Dedifferentiated amniotic fluid mesenchymal stem cell (primary cell): ENCODE measurements around the gene GALNT14.
"Not testable (repeated sequence)": the region's sequence is repeated elsewhere in the genome, so short reads cannot be mapped to it uniquely, and the experiment has no call there.

Source experiments
- DNase-seq: peaks from one replicate; pipeline ENCODE4 v3.0.0-alpha.2; 2016; ENCODE audit errors: extremely low spot score

GALNT14 gene

DNA sequence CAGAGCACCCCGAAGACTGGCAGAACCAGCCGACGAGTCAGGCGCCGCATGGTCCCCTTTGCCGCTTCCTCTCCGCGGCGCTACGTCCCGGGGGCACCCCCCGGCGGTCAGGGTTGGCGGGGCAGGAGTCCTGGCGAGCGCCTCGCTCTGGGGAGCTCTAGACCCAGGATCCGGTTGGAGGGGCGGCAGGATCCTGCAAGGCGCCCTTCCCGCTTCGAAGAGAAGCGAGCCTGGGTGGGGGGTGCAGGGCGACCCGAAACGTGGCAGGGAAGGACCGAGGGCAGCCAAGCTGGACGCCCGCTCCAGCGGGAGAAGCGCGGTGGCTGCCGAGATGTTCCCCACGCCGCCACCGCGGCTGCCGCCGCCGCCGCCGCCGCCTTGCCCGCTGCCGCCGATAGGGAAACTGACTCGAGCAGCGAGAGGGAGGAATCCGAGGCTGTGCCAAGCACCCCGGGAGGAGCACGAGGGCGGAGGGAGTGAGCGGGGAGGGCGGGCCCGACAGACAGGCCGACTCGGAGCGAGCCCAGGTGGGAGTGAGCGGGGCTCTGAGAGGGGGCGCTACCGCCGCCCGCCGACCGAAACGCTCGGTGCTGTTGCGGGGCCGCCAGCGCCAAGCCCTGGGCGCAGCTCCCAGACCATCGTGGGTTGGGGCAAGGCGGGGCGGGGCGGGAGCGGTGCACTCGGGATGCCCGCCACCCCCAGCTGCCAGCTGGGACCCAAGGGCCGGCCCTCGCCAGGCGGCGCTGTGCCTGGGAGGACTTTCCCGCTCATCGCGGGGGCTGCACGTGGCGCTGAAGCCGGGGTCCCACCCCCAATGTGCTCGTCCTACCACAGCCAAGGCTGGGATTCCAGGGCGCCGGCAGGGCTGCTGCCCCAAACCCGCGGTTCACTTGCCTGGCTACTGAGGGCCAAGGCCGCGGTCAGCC, at the start of gene GALNT14:
TSS of gene GALNT14 (minus strand) at position 404 of the 926 bp plus-strand sequence. CDS start at position 50, 354 bp downstream.
- peak; percentile 53 for DNase-seq

DNA sequence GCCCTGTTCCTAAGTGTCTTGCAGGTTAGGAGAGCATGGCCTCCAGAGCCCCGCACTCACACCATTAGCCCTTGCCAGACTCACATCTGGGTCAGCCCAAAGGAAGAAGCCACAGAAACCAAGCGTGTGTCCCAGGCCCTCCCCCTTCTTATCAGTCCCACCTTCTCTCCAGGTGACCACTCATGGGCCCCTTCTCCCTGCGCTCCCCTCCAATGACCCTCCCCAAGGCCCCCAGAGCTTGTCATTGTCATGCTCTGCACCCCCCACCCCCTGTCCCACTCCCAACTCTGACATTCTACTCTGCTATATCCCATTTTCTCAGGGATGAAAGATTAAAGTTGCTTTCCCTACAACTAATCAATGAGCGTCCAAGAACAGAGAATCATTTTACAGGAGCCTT, 48.9 kb upstream of the GALNT14 start:
- DNase-seq = no peak

- not testable (repeated sequence) for DNase-seq
Observed at GRCh38 chr2:31183973-31184372, 45.7 kb upstream of the GALNT14 start.

DNA sequence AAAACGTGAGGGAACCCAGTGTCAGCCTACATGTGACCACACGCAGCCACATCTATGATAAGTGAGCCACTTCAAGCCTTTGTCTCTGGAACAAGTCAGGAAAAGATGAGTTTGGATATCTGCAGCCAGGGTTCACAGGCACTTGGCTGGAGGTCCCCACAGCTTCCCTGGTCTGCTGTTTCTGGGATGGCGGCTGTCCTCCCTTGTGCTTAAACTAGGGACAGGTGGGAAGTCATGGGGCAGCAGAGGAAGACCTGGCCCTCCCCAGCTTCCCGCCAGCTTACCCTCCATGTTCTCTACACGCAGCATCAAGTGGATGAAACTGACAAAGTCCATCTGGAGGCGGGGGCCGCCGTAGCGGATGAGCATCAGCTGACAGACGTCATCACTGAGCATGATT, 38.5 kb upstream of the GALNT14 start:
- DNase-seq = no peak

GRCh38 chr2:31171142-31171541, 32.9 kb upstream of the GALNT14 start:
- DNase-seq = no peak

GRCh38 chr2:31170071-31170698, 31.9 kb upstream of the GALNT14 start:
- DNase-seq = peak; percentile 50

- no peak for DNase-seq
Observed at GRCh38 chr2:31168291-31168690, 30.1 kb upstream of the GALNT14 start.

GRCh38 chr2:31166925-31167324, 28.7 kb upstream of the GALNT14 start:
- no peak for DNase-seq

GRCh38 chr2:31163011-31163539, 24.8 kb upstream of the GALNT14 start:
- no peak for DNase-seq

DNA sequence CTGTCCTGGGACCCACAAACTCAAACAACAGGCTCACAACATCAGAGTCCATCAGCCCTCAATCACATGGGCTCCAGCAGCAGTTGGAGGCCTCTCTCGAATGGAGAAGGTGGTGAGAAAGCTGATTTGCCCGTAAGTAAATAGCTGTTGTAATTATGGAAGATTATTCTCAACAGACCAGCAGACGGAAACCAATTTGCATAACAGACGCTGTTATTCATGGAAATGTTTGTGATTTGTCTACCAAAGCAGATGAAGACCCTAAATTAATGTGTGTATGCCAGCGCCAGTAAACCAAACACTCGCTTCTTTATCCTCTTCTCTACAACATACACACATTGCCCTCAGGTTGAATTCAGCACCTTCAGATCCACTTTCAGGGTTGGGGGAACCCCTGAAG, 23.4 kb upstream of the GALNT14 start:
- DNase-seq = no peak

DNA sequence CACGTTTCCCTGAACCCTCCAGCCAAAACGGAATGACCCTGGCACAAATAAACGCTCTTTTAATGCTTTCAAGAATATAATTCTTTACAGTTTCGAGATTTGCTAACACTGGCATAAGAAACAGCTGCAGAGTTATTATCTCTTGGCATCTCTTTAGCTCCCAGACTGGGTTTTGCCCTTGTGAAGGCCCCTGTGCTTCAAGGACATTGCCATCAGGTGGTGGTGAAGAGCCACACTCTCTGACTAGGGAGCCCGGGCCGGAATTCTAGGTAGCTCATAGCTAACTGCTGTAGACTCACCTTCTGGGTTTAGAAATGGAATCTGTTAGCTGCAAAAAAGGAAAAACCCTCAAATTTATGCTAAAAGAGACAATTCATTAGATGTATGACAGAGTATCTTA, 13.3 kb upstream of the GALNT14 start:
- no peak for DNase-seq

DNA sequence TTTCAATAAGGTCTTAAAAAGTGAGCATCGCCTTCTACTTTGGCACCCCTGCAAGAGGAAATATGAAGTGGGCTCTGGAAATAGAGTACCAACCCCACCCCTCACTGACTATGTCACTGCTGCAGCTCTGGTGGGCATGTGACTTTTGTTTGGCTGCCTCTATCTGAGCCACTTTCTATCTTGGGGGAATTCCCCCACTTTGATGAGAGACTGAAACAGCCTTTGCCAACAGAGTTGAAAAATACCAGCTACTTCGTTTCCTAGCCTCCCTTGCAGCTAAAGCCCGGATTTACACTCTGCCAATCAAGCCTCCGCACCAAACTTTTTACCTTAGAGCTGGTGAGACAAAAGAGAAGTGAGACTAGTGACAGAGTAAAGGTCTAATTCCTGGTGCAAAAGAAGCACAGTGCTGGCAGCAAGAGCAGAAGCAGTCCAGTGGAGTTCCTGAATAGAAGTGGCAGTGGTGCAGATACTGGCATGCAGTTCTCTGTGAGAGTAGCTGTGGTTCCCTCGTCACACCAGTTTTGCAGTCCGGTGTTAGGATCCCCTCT, 12.0 kb upstream of the GALNT14 start:
- no peak for DNase-seq

- no peak for DNase-seq
Observed at GRCh38 chr2:31148514-31148913, 10.3 kb upstream of the GALNT14 start.

GRCh38 chr2:31147645-31148044, 9.4 kb upstream of the GALNT14 start:
- no peak for DNase-seq

- DNase-seq = no peak
Observed at GRCh38 chr2:31142110-31142509, 3.9 kb upstream of the GALNT14 start.

DNA sequence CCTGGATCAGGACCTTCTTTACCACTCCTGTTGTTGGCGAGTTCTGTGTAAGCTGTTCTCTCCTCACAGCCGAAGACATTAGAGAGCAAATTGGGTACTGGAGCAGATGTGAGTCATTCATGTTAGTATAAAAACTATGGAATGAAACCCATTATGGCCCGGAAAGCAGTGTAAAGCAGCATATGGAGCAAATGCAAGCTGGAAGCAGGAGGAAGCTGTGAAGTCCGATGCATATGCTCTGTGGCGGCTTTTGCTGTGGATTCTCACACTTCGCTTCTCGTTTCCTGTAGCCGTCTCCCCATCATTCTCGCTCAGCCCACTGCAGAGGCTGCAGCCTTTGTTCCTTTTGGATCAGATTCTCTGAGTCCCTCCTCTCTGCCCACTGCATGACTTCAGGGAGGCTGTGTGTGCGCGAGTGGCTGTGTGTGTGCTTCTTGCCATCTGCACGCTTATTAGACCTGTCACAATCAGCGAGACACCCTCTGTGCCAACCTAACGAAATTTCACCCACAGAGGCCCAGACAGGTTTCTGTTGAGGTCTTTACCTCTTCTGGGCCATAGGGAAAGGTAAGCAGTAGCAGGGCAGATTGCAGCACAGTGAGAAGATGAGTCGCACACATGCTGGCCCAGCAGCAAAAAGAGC, 3.3 kb upstream of the GALNT14 start:
- DNase-seq = no peak

GRCh38 chr2:31140151-31140550, 1.9 kb upstream of the GALNT14 start:
- DNase-seq = no peak

- no peak for DNase-seq
Observed at GRCh38 chr2:31139671-31140070, 1.4 kb upstream of the GALNT14 start.

DNA sequence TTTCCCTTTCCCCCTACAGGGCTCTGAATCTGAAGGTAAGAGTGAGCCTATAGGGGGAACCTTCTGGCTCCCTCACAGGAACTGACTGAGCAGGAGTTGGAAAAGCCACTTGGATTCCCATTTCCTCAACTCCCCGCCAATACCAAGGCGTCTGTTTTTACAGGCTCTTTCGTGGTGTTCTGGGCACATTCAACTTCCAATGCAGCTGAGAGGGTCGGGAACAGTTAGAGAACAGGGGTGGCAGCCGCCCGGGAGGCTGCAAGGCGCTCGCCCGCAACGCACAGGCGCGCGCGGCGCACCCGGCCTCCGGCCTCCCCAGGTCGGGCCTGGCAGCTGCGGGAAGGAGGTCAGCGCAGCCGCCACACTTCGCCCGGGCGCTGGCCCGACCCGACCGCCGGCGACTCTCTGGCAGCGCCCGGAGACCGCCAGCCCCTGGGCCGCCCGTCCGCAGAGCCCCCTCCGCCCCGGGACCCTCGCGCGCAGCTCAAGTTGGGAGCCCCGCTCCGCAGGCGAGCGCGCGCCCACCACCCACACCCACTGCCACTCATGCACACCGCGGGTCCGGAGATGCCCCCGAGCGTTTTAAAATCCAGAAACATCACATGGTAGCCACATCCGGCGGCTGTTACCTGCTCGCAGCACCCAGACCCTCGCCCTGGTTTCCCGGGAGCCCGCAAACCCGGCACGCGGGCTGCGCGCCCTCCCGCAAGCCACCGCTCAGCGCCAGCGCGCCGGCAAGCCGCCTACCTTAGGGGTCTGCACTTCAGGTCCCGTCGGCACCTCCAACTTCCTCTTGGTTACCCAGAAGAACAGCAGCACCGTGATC, 816 bp downstream of the GALNT14 start:
- DNase-seq = no peak

GRCh38 chr2:31136732-31137131, 1.5 kb downstream of the GALNT14 start:
- no peak for DNase-seq

DNA sequence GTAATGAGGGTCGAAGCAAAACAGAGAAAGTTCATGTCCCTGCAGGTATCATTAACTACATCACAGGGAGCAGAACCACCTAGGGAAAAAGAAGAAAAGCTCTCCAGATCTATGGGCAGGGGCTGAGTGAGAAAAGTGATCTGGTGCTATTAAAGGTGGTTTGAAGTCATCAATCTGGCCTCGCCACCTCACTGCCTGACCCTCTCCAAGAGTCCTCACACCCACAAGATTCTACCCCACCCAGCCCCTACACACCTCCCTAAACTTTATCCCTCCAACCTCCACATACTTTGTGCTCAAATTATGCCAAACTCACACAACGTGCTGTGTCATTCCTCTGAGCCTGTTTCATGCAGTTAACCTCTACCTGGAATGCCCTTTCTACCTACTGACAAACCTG, 2.2 kb downstream of the GALNT14 start:
- no peak for DNase-seq
